GM19099 (cell line): ENCODE measurements around the gene OGA.

Source experiments
- POLR2A ChIP-seq: IDR thresholded peaks from 3 replicates; pipeline ENCODE4 v1.6.1; 2011; ENCODE audit warnings: low read depth; ENCODE audit not compliant: insufficient read length; ENCODE audit errors: extremely low read depth

Gene OGA

GRCh38 chr10:101766753-101767599 is 51.3 kb downstream of the OGA start:
- no peak for TF ChIP-seq POLR2A

GRCh38 chr10:101766306-101766705 is 51.9 kb downstream of the OGA start:
- no peak for TF ChIP-seq POLR2A

- TF ChIP-seq POLR2A = no peak
These were observed 55.0 kb downstream of the OGA start for GRCh38 chr10:101763141-101763846.

- no peak for TF ChIP-seq POLR2A
These were observed 55.5 kb downstream of the OGA start for GRCh38 chr10:101762736-101763135.

GRCh38 chr10:101761226-101761625 is 57.0 kb downstream of the OGA start:
- no peak for TF ChIP-seq POLR2A

GRCh38 chr10:101760510-101760909 is 57.7 kb downstream of the OGA start:
- TF ChIP-seq POLR2A = no peak

GRCh38 chr10:101759309-101760247 is 58.7 kb downstream of the OGA start:
- no peak for TF ChIP-seq POLR2A

GRCh38 chr10:101758858-101759257 is 59.4 kb downstream of the OGA start:
- TF ChIP-seq POLR2A = no peak

- no peak for TF ChIP-seq POLR2A
These were observed 66.0 kb downstream of the OGA start for GRCh38 chr10:101752241-101752640.

GRCh38 chr10:101749047-101750016 is 68.9 kb downstream of the OGA start:
- no peak for TF ChIP-seq POLR2A

GRCh38 chr10:101748496-101748895 is 69.7 kb downstream of the OGA start:
- no peak for TF ChIP-seq POLR2A

- TF ChIP-seq POLR2A = no peak
These were observed 73.1 kb downstream of the OGA start for GRCh38 chr10:101745074-101745696.

GRCh38 chr10:101744267-101744666 is 74.0 kb downstream of the OGA start:
- no peak for TF ChIP-seq POLR2A

- TF ChIP-seq POLR2A = no peak
These were observed 76.3 kb downstream of the OGA start for GRCh38 chr10:101741938-101742337.

- no peak for TF ChIP-seq POLR2A
These were observed 81.6 kb downstream of the OGA start for GRCh38 chr10:101736666-101737065.
